ENCODE measurements around the gene TMEM53. TPM values are rescaled to one million over a fixed set of nuclear protein-coding genes. Genes with fewer than 3 reads are reported as not detected.
A peak's percentile ranks its signal among the peaks of the same experiment; 100 is the strongest.
"Not testable (repeated sequence)": the region's sequence is repeated elsewhere in the genome, so short reads cannot be mapped to it uniquely, and the experiment has no call there.

The TMEM53 gene
- total and polyA plus RNA-seq, 2 experiments from 2014 or later = 6.9 to 37.4 TPM

DNA sequence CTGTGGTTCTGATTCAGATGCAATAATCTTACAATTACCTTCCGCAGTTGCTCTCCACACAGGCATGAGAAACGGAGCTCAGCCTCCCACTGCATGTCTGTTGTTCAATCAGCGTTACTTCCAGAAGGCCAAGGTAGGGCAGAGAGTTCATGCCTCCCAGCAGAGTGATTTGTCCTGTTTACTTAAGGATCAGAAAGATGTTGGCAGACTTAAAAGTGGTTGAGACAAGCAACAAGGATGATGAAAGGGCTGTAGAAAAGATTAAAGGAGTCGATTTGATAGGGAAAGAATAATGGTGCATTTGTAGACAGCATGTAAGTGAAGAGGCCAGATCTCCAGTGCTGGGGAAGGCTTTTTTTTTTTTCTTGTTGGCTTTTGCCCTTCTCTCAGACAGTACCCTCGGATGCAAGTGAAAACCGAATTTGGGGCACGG lies 26.9 kb upstream of the TMEM53 start:
- no peaks in the 10 kb centered on the region for H3K36me3 ChIP-seq (replicated peaks; ENCODE audit: insufficient read depth, low read depth)
- no peak overlapping the region for H3K27ac ChIP-seq
- no peaks in the 10 kb centered on the region for H3K9me3 ChIP-seq (ENCODE audit: low read depth)
- peaks cover 4% of the 10 kb centered on the region for H3K4me1 ChIP-seq (ENCODE audit: insufficient read depth)
- no peaks in the 10 kb centered on the region for H3K79me2 ChIP-seq
- 38% methylated on average over 7 of the region's 7 CpGs for WGBS (ENCODE audit: low lambda C conversion rate, missing lambda C conversion rate)
- no peak overlapping the region for H3K4me2 ChIP-seq
- H3K4me3 ChIP-seq = no peak overlapping the region
- no peak for TF ChIP-seq EZH2 (IDR thresholded peaks at IDR 0.05; ENCODE audit: borderline replicate concordance)
- TF ChIP-seq EZH2phosphoT487 (IDR thresholded peaks at IDR 0.05; ENCODE audit: low read depth, severe bottlenecking, unreplicated experiment) = no peak
- TF ChIP-seq, protein P1, sequence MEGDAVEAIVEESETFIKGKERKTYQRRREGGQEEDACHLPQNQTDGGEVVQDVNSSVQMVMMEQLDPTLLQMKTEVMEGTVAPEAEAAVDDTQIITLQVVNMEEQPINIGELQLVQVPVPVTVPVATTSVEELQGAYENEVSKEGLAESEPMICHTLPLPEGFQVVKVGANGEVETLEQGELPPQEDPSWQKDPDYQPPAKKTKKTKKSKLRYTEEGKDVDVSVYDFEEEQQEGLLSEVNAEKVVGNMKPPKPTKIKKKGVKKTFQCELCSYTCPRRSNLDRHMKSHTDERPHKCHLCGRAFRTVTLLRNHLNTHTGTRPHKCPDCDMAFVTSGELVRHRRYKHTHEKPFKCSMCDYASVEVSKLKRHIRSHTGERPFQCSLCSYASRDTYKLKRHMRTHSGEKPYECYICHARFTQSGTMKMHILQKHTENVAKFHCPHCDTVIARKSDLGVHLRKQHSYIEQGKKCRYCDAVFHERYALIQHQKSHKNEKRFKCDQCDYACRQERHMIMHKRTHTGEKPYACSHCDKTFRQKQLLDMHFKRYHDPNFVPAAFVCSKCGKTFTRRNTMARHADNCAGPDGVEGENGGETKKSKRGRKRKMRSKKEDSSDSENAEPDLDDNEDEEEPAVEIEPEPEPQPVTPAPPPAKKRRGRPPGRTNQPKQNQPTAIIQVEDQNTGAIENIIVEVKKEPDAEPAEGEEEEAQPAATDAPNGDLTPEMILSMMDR (IDR thresholded peaks at IDR 0.05; ENCODE audit: poor library complexity) = no peak
- peak; percentile 36 for DNase-seq (ENCODE audit: low spot score)
- no peak overlapping the region for H2AFZ ChIP-seq
- no peaks in the 10 kb centered on the region for H3K27me3 ChIP-seq
- no peaks in the 10 kb centered on the region for H4K20me1 ChIP-seq (ENCODE audit: insufficient read depth, poor library complexity, severe bottlenecking)
- H3K9me2 ChIP-seq (replicated peaks; ENCODE audit: insufficient read depth) = no peaks in the 10 kb centered on the region

DNA sequence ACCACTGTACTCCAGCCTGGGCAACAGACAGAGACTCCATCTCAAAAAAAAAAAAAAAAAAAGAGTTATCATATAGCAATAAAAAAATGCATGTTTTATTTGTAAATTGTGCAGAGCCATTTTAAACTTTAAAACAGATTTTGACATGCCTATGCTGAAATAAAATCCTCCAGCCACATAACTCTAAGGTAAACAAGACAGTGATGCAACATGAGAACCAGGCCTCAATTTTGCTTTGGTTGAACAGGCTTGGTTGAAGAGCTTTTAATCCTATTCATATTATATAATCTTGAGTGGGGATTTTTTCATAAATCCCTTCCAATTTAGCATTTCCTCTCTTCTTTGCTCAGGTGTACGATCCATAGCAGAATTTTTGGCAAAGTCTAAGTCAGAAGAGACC lies 26.3 kb upstream of the TMEM53 start:
- 59% methylated on average over 1 of the region's 1 CpG for WGBS (ENCODE audit: low lambda C conversion rate, missing lambda C conversion rate)

DNA sequence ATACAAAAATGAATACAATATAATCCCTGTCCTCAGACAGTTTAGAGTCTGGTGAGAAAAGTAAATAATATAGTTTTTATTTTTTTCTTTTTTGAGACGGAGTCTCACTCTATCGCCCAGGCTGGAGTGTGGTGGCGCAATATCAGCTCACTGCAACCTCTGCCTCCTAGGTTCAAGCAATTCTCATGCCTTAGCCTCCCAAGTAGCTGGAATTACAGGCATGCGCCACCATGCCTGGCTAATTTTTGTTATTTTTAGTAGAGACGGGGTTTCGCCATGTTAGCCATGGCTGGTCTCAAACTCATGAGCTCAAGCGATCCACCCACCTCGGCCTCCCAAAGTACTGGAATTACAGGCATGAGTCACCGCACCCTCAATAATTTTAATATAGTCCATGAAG lies 25.1 kb upstream of the TMEM53 start:
- not testable (repeated sequence) for H4K20me1 ChIP-seq (ENCODE audit: insufficient read depth, poor library complexity, severe bottlenecking); H3K4me1 ChIP-seq (ENCODE audit: insufficient read depth); H3K79me2 ChIP-seq; H3K9me2 ChIP-seq (replicated peaks; ENCODE audit: insufficient read depth); H3K4me3 ChIP-seq; H3K4me2 ChIP-seq; DNase-seq (ENCODE audit: low spot score); H3K36me3 ChIP-seq (replicated peaks; ENCODE audit: insufficient read depth, low read depth); H3K27ac ChIP-seq; H3K9me3 ChIP-seq (ENCODE audit: low read depth); H3K27me3 ChIP-seq; H2AFZ ChIP-seq
- 93% methylated on average over 9 of the region's 9 CpGs for WGBS (ENCODE audit: low lambda C conversion rate, missing lambda C conversion rate)

More for the DNA sequence above, 26.3 kb upstream of the TMEM53 start:
- Histone ChIP-seq H3K36me3 (replicated peaks; ENCODE audit: insufficient read depth, low read depth) (no peaks in the 10 kb centered on the region), H4K20me1 (ENCODE audit: insufficient read depth, poor library complexity, severe bottlenecking) (no peaks in the 10 kb centered on the region), H3K9me3 (ENCODE audit: low read depth) (no peaks in the 10 kb centered on the region), H2AFZ (no peak overlapping the region), H3K9me2 (replicated peaks; ENCODE audit: insufficient read depth) (no peaks in the 10 kb centered on the region), H3K4me3 (no peak overlapping the region), H3K27ac (no peak overlapping the region), H3K27me3 (no peaks in the 10 kb centered on the region), H3K4me1 (ENCODE audit: insufficient read depth) (peaks cover 4% of the 10 kb centered on the region), H3K4me2 (no peak overlapping the region), H3K79me2 (no peaks in the 10 kb centered on the region)
- TF ChIP-seq, protein P1 (IDR thresholded peaks at IDR 0.05; ENCODE audit: poor library complexity) = no peak
- TF ChIP-seq EZH2phosphoT487 (IDR thresholded peaks at IDR 0.05; ENCODE audit: low read depth, severe bottlenecking, unreplicated experiment) (no peak), EZH2 (IDR thresholded peaks at IDR 0.05; ENCODE audit: borderline replicate concordance) (no peak)
- DNase-seq (ENCODE audit: low spot score) = no peak

DNA sequence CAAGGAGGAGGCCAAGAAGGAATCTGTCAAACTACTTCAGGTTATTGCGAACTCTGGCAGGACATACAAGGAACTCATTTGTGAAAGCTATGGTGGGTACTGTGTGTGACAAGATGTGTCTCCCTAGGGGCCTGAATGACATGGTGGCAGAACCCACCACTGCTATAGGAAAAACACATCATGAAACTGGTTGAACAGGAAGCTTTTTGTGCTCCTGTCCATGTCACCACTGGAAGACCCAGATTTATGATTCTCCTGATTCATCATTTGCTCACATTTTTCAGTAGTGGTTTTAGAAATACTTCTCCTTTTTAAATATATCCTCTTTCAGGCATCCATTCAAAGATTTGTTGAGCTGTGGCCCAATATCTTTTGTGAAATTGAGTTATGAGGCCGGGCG lies 23.9 kb upstream of the TMEM53 start:
- no peak overlapping the region for H2AFZ ChIP-seq
- no peaks in the 10 kb centered on the region for H3K9me2 ChIP-seq (replicated peaks; ENCODE audit: insufficient read depth)
- H3K9me3 ChIP-seq (ENCODE audit: low read depth) = no peaks in the 10 kb centered on the region
- no peaks in the 10 kb centered on the region for H3K79me2 ChIP-seq
- no peak overlapping the region for H3K27ac ChIP-seq
- no peak overlapping the region for H3K4me3 ChIP-seq
- no peaks in the 10 kb centered on the region for H4K20me1 ChIP-seq (ENCODE audit: insufficient read depth, poor library complexity, severe bottlenecking)
- TF ChIP-seq EZH2 (IDR thresholded peaks at IDR 0.05; ENCODE audit: borderline replicate concordance) (no peak), EZH2phosphoT487 (IDR thresholded peaks at IDR 0.05; ENCODE audit: low read depth, severe bottlenecking, unreplicated experiment) (no peak)
- TF ChIP-seq, protein P1 (IDR thresholded peaks at IDR 0.05; ENCODE audit: poor library complexity) = no peak
- peaks cover 4% of the 10 kb centered on the region for H3K4me1 ChIP-seq (ENCODE audit: insufficient read depth)
- no peaks in the 10 kb centered on the region for H3K36me3 ChIP-seq (replicated peaks; ENCODE audit: insufficient read depth, low read depth)
- no peak for DNase-seq (ENCODE audit: low spot score)
- no peak overlapping the region for H3K4me2 ChIP-seq
- H3K27me3 ChIP-seq = no peaks in the 10 kb centered on the region
- 100% methylated on average over 3 of the region's 3 CpGs for WGBS (ENCODE audit: low lambda C conversion rate, missing lambda C conversion rate)

Measured in hepatocyte (in vitro differentiated cells).